Fibroblast of the aortic adventitia (primary cell): Measurements from ENCODE around the gene FOXO1. TPM values are rescaled to one million over a fixed set of nuclear protein-coding genes. Genes with fewer than 3 reads are reported as not detected.

Experiments used
- DNase-seq: peaks from one replicate; pipeline ENCODE4 v3.0.0-alpha.2; 2010; ENCODE audit warnings: low read depth
- H3K4me3 ChIP-seq: 2 replicates; pipeline ENCODE4 v1.5.1; 2011; ENCODE audit warnings: low read depth, mild to moderate bottlenecking, control low read depth, low read length, moderate library complexity
- CTCF ChIP-seq: IDR thresholded peaks from 2 replicates; pipeline ENCODE4 v1.5.1; 2011; ENCODE audit warnings: mild to moderate bottlenecking, low read length, control low read depth, inconsistent platforms; ENCODE audit not compliant: insufficient read depth
- total RNA-seq: library from RNA; depleted of rRNA; stranded (reverse); fragments of >200 nt; gene quantifications from 2 replicates; pipeline ENCODE4 v1.2.3, GENCODE V29; 2012; ENCODE audit warnings: low replicate concordance

FOXO1 gene
- total RNA-seq, 1 donor = 3.2 TPM

- TF ChIP-seq CTCF = no peak
- H3K4me3 ChIP-seq = no peak overlapping the region
- DNase-seq = no peak
These were observed 54.8 kb downstream of the FOXO1 start for GRCh38 chr13:40611635-40612034.

- no peak for DNase-seq
- no peak overlapping the region for H3K4me3 ChIP-seq
- TF ChIP-seq CTCF = no peak
These were observed 55.4 kb downstream of the FOXO1 start for GRCh38 chr13:40611004-40611403.

GRCh38 chr13:40609972-40610726, 56.3 kb downstream of the FOXO1 start:
- no peak for DNase-seq
- no peak overlapping the region for H3K4me3 ChIP-seq
- no peak for TF ChIP-seq CTCF

GRCh38 chr13:40608308-40608707, 58.1 kb downstream of the FOXO1 start:
- no peak for DNase-seq
- TF ChIP-seq CTCF = no peak
- no peak overlapping the region for H3K4me3 ChIP-seq

- H3K4me3 ChIP-seq = no peak overlapping the region
- no peak for TF ChIP-seq CTCF
- no peak for DNase-seq
These were observed 60.9 kb downstream of the FOXO1 start for GRCh38 chr13:40605573-40605972.

GRCh38 chr13:40604135-40604534, 62.3 kb downstream of the FOXO1 start:
- H3K4me3 ChIP-seq = no peak overlapping the region
- TF ChIP-seq CTCF = no peak
- DNase-seq = no peak
